IgD-negative memory B cell (primary cell): ENCODE data around the gene SLC38A8. TPM values are rescaled to one million over a fixed set of nuclear protein-coding genes. Genes with fewer than 3 reads are reported as not detected.

Experiments
- H3K27ac Mint-ChIP-seq, 3 donors: one replicate each; pipeline ENCODE4 v1.8.0; 2020 to 2022; ENCODE audit warnings: mild to moderate bottlenecking in 3 of 3, mixed read lengths in 3 of 3, moderate library complexity in 1 of 3
- H3K27me3 Mint-ChIP-seq: one replicate; pipeline ENCODE4 v1.8.0; 2021; ENCODE audit warnings: mixed read lengths
- H3K36me3 Mint-ChIP-seq: one replicate; pipeline ENCODE4 v1.8.0; 2020; ENCODE audit warnings: mild to moderate bottlenecking, mixed read lengths
- H3K4me1 Mint-ChIP-seq, 3 donors: one replicate each; pipeline ENCODE4 v1.8.0; 2020 to 2022; ENCODE audit warnings: mixed read lengths in 3 of 3, mild to moderate bottlenecking in 1 of 3
- H3K4me3 Mint-ChIP-seq, 4 donors: one replicate each; pipeline ENCODE4 v1.8.0; 2020 to 2022; ENCODE audit warnings: mild to moderate bottlenecking in 4 of 4, mixed read lengths in 4 of 4, moderate library complexity in 3 of 4
- H3K9me3 Mint-ChIP-seq, 3 donors: one replicate each; pipeline ENCODE4 v1.8.0; 2020 to 2021; ENCODE audit warnings: mixed read lengths in 3 of 3, mild to moderate bottlenecking in 1 of 3
- polyA plus RNA-seq: library from polyadenylated mRNA; unstranded; fragments of 300-500 nt; fragmentation: Illumina TruSeq; gene quantifications from one replicate; pipeline ENCODE4 v1.2.3, GENCODE V29; 2021

SLC38A8 gene
- polyA plus RNA-seq, 1 donor from 2014 or later: not detected

DNA sequence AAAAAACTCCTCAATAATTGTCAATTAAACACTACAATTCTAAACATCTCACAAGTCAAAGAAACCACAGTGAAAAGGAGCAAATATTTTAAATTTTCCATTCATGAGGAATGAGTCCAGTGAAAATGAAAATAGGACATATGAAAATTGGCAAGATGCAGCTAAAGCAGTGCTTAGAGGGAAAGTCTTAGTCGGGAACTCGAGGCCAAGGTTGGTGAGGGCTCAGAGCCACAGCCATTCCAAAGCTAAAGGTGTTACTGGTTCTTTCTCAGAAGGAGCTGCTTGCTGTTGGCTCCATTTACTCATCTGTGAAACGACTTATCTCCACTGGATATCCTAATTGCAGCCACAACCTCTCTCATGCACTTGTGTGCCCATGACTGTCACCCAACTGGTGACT is 6.5 kb downstream of the SLC38A8 start:
- H3K36me3 Mint-ChIP-seq: peaks cover 4% of the 10 kb centered on the region
- no peak overlapping the region for H3K27ac Mint-ChIP-seq
- peaks cover 6% of the 10 kb centered on the region for H3K27me3 Mint-ChIP-seq
- no peaks in the 10 kb centered on the region for H3K4me1 Mint-ChIP-seq
- peaks cover 0 to 8% (median 2%) of the 10 kb centered on the region in 3 donors for H3K9me3 Mint-ChIP-seq
- no peak overlapping the region for H3K4me3 Mint-ChIP-seq

DNA sequence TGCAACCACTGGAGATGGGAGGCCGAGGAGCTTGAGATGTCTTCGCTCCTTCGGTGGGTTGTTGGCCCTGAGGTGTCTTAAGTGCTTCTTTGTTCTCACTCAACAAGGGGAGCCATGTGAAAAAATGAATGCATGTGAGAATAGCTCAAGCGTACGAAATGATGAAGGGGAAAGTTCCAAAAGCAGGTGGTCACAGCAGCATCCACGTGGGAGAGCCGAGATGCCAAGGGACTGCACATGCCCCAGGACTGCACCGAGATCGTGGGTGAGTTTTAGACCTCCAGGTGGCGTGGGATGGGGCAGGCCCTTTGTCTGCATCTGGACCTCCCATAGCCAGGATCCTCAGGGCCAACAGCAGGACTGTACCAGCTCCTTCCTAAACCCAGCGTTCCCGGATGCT is 8.1 kb downstream of the SLC38A8 start:
- Mint-ChIP-seq H3K27ac (no peak overlapping the region), H3K27me3 (peaks cover 8% of the 10 kb centered on the region), H3K9me3 (peaks cover 0 to 8% (median 2%) of the 10 kb centered on the region in 3 donors), H3K36me3 (peaks cover 4% of the 10 kb centered on the region), H3K4me3 (no peak overlapping the region), H3K4me1 (peaks cover 0 to 2% (median 2%) of the 10 kb centered on the region in 3 donors)

DNA sequence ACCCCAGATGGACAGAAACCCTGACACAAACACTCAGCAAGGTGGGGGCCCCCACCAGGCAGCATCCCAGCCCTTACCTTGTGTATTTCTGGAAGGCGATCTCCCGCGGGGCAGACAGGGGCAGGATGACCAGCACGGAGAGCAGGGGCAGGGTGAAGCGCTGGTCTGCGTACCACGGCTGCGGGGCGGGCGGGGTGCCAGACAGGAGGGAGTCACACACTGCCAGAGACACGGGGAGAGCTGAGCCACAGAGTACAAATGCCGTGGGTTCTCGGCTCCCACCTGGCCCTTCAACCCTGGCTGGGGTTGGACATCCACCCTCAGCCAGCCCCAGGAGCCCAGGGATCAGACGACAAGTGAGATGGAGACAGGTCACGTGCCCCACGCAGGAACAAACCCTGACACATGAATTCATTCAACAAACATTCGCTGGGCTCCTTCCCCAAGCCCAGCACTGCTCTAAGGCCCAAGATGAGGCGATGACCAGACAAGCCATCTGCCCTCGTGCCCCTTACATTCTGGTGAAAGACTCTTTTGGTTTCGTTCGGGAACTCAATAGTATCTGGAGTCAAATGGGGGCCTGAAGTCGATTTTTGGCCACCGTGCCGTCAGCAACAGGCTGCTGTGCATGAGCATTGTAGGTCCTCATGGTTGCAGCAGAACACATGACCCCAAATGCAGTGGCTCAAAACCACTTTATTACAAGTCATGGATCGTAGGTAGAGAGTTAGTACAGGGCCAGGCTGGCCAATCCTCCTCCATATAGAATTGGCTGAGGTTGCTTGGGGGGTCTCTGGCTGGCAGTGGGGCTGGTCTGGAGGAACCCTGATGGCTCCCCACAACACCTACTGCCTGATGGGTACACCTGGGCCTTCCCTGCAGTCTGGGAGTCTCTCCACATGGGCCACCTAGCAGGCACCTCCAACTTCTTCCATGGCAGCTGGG is 9.1 kb downstream of the SLC38A8 start:
- Mint-ChIP-seq H3K36me3 (peaks cover 4% of the 10 kb centered on the region), H3K9me3 (peaks cover 0 to 8% (median 2%) of the 10 kb centered on the region in 3 donors), H3K27me3 (peaks cover 14% of the 10 kb centered on the region), H3K27ac (no peak overlapping the region), H3K4me3 (no peak overlapping the region), H3K4me1 (peaks cover 0 to 4% (median 3%) of the 10 kb centered on the region in 3 donors)

DNA sequence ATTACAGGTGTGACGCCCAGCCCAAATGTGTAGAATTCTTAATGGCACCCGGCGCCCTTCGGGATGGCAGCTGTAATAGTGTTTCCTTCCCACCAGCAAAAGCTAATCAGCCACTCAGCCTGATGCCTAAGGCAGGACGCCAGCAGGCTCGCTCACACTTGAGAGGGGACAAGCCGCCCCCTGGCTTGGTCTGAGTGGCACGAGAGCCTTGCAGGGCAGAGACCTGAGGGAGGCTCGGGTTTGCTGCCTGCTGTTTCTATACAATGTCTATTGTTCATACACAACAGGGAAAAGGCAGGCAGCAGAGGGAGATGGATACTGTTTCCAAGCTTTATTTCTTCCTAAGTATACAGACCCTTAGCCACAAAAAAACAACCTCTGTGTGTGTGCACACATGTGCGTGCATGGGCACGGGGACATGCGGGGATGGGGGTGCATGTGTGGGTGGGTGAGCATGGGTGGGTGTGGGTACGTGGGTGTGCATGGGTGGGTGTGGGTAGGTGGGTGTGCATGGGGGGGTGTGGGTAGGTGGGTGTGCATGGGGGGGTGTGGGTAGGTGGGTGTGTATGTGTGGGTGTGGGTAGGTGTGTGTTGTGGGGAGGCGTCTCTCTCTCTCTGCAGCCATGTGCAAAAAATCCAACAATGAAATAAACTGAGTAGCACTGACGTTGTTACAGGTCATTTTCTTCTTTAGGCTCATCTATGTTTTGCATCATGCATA is 10.0 kb downstream of the SLC38A8 start:
- H3K27me3 Mint-ChIP-seq: peaks cover 19% of the 10 kb centered on the region
- H3K27ac Mint-ChIP-seq: no peak overlapping the region
- H3K4me3 Mint-ChIP-seq: no peak overlapping the region
- H3K36me3 Mint-ChIP-seq: peaks cover 5% of the 10 kb centered on the region
- H3K9me3 Mint-ChIP-seq: peaks cover 0 to 8% (median 2%) of the 10 kb centered on the region in 3 donors
- peaks cover 0 to 4% (median 3%) of the 10 kb centered on the region in 3 donors for H3K4me1 Mint-ChIP-seq

DNA sequence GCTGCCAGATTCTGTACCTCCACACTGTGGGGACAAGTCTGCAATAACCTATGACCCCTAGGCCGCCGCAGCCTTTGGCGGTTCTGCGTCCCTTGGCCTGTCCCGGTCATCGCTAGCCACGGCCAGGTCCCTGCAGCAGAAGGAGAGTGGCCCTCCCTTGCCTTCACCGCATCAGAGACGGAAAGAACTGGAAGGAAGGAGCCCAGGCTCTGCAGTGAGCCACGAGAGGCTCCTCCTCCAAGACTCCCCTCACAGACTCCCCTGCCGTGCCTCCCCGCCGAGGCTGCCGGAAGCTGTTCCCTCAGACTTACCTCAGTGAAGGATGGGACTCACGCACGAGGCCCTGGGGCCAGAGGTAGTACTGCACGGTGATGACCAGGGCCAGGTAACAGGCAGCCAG is 11.0 kb downstream of the SLC38A8 start:
- Mint-ChIP-seq H3K4me3 (no peak overlapping the region), H3K9me3 (peaks cover 0 to 8% (median 2%) of the 10 kb centered on the region in 3 donors), H3K27ac (peak overlapping the region in 1 of 3 donors; percentile 59), H3K36me3 (peaks cover 6% of the 10 kb centered on the region), H3K4me1 (peaks cover 0 to 4% (median 3%) of the 10 kb centered on the region in 3 donors), H3K27me3 (peaks cover 20% of the 10 kb centered on the region)

DNA sequence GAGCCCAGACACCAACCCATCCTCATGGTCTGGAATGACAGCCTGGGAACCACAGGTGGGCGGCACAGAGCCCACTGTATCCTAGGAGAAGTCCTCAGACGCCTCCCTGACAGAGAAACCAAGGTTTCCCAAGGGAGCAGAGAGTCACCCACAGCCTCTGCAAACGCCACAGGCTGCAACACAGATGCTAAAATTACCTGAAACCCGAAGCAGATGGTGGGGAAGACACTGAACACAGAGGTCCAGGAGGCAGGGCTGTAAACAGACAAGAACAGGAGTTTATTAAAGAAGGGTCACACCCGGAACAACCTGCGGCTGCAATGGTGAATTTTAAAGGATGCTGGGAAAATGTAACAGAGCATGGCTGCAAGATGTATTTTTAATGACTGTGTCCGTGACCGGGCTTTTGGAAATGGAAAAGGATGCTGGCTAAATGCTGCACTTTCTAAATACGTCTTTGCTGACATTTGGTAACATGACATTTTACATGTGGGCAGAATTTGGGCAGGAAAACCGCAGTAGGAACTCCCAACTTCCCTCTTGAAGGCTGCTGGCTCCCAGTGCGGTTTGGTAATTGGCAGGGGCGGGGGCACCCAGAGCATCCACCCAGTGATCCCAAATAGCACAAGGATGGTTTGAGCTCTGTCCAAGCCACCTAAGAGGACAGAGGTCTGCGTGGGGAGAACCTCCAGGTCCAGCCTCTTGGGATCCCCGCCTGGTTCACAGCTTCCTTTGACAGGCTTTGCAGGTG is 13.1 kb downstream of the SLC38A8 start:
- peaks cover 2% of the 10 kb centered on the region for H3K36me3 Mint-ChIP-seq
- no peak overlapping the region for H3K27ac Mint-ChIP-seq
- H3K4me3 Mint-ChIP-seq: no peak overlapping the region
- H3K9me3 Mint-ChIP-seq: no peaks in the 10 kb centered on the region
- peaks cover 20% of the 10 kb centered on the region for H3K27me3 Mint-ChIP-seq
- H3K4me1 Mint-ChIP-seq: peaks cover 0 to 4% (median 3%) of the 10 kb centered on the region in 3 donors

DNA sequence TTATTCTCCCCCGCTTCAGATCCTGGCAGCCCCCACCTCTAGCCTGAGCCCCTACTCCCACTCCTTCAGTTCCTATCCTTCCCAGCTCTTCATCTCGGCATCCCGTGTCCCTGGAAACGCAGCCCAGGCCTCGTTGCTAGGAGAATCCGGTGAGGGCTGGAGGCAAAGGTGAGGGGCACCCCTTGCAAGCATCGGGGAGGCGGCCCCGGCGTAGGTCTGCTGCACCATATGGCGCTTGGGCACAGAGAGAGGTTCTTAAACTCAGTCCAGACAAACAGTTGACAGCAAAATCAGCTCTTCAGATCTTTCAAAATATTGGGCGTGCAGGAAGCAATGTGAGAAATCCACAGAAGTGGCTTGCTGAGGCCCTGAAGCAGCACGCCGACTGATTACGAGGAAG is 15.0 kb downstream of the SLC38A8 start:
- H3K36me3 Mint-ChIP-seq: peaks cover 2% of the 10 kb centered on the region
- H3K4me3 Mint-ChIP-seq: no peak overlapping the region
- H3K4me1 Mint-ChIP-seq: peaks cover 0 to 4% (median 3%) of the 10 kb centered on the region in 3 donors
- no peaks in the 10 kb centered on the region for H3K9me3 Mint-ChIP-seq
- H3K27ac Mint-ChIP-seq: no peak overlapping the region
- H3K27me3 Mint-ChIP-seq: peaks cover 21% of the 10 kb centered on the region

DNA sequence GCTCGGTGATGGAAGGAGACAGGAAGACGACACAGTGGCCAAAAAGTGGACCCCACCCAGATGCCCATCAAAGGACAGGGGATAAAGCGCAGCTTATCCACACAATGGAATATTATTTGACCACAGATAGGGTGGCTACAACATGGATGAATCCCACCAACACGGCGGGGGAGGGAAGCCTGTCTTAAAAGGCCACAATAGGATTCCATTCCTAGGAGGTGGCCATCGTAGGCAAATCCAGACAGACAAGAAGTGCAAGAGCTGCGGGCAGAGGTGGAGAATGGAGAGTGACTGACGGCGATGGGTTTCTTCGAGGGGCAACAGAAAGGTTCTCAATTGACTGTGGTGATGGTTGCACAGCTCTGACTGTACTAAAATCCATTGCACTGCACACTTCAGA is 16.0 kb downstream of the SLC38A8 start:
- H3K4me3 Mint-ChIP-seq: no peak overlapping the region
- peaks cover 22% of the 10 kb centered on the region for H3K27me3 Mint-ChIP-seq
- H3K36me3 Mint-ChIP-seq: peaks cover 2% of the 10 kb centered on the region
- H3K9me3 Mint-ChIP-seq: peaks cover under 1 to 4% (median 2%) of the 10 kb centered on the region in 3 donors
- no peak overlapping the region for H3K27ac Mint-ChIP-seq
- peaks cover 0 to 4% (median 3%) of the 10 kb centered on the region in 3 donors for H3K4me1 Mint-ChIP-seq

DNA sequence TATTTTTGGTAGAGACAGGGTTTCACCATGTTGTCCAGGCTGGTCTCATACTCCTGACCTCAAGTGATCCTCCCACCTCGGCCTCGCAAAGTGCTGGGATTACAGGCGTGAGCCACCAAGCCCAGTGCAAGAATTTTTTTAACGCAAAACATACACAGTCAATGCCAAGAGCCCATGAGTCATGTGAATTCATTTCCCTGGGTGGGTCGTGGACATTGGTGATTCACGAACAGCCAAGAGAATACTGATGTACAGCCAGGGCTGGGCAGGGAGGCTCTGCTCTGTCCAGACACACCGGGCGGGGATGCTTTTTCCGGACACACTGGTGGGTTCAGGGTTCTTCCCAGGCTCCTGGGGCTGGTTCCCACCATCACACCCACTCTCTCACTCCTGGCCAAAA is 17.7 kb downstream of the SLC38A8 start:
- peaks cover 5 to 8% (median 7%) of the 10 kb centered on the region in 3 donors for H3K9me3 Mint-ChIP-seq
- H3K4me3 Mint-ChIP-seq: no peak overlapping the region
- peaks cover 0 to 4% (median 3%) of the 10 kb centered on the region in 3 donors for H3K4me1 Mint-ChIP-seq
- peaks cover 17% of the 10 kb centered on the region for H3K27me3 Mint-ChIP-seq
- H3K27ac Mint-ChIP-seq: no peak overlapping the region
- H3K36me3 Mint-ChIP-seq: peaks cover 2% of the 10 kb centered on the region

DNA sequence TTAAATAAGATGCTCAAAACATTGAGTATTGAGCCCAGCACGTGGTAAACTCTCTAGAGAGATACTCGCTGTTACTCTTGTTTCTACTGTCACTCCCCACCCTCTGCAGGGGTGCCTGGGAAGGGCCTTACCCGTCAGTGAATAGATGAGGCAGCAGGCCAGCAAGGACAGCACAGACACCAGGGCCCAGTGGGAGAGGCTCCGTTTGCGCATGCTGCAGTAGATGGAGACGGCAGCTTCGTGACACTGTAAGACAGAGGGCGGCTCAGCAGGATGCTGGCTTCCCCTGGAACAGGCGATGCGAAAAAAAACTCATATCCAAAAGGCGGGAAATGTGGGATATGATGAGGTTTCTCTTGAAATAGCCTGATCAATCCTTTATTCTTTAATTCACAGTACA is 20.0 kb downstream of the SLC38A8 start:
- Mint-ChIP-seq H3K9me3 (peaks cover 7 to 9% (median 9%) of the 10 kb centered on the region in 3 donors), H3K4me1 (no peaks in the 10 kb centered on the region), H3K27me3 (peaks cover 3% of the 10 kb centered on the region), H3K27ac (no peak overlapping the region), H3K4me3 (no peak overlapping the region), H3K36me3 (peaks cover 1% of the 10 kb centered on the region)

DNA sequence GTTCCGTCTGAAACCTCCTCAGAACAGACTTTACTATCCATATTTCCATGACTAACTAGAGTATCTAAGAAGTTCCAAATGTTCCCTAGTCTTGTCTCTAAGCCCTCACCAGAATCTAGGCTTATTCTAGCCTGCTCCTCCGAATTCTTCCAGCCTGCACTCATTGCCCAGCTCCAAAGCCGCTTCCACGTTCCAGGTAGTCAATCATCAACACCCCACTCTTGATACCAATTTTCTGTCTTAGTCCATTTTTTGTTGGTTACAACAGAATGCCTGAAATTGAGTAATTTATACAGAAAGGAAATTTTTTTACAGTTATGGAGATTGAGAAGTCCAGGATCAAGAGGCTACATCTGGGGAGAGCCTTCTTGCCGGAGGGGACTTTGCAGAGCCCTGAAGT is 21.1 kb downstream of the SLC38A8 start:
- H3K27ac Mint-ChIP-seq: no peak overlapping the region
- H3K27me3 Mint-ChIP-seq: peaks cover 1% of the 10 kb centered on the region
- peaks cover 7 to 9% (median 9%) of the 10 kb centered on the region in 3 donors for H3K9me3 Mint-ChIP-seq
- H3K4me3 Mint-ChIP-seq: no peak overlapping the region
- no peaks in the 10 kb centered on the region for H3K4me1 Mint-ChIP-seq
- no peaks in the 10 kb centered on the region for H3K36me3 Mint-ChIP-seq

DNA sequence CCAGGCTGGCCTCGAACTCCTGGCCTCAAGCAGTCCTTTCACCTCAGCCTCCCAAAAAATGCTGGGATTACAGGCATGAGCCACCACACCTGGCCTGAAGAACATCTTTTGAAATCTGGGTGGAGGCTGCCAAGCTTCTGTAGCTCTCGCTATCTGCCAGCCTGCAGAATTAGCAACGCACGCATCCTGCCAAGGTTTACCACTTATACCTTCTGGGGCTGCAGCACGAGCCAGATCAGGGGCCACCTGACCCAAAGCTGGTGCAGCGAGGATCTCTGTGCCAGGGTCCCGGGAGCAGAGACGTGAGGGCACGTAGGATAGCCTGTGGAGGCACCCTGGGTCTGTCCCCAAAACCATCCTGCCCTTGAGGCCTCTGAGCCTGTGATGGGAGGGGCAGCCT is 22.2 kb downstream of the SLC38A8 start:
- peaks cover 7 to 9% (median 9%) of the 10 kb centered on the region in 3 donors for H3K9me3 Mint-ChIP-seq
- H3K27ac Mint-ChIP-seq: no peak overlapping the region
- H3K4me1 Mint-ChIP-seq: no peaks in the 10 kb centered on the region
- no peaks in the 10 kb centered on the region for H3K36me3 Mint-ChIP-seq
- peaks cover 1% of the 10 kb centered on the region for H3K27me3 Mint-ChIP-seq
- no peak overlapping the region for H3K4me3 Mint-ChIP-seq

DNA sequence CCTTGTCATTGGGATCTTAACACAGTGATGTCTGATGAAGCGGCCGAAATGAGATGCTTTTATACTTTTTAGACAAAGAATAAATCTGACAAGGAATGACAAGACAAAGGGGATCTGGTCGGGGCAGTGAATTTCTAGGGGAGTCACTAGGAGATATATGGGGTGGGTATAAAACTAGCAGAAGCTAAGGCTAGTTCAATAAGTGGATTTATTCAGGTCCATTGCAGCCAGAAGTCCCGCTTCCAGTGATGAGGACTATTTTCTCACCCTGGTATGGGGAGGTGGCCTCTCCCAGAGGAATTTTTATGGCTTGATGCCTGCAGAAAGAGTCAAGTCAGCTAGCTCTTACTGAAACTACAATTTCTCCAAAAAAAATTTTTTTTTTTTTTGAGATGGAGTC is 23.9 kb downstream of the SLC38A8 start:
- no peak overlapping the region for H3K27ac Mint-ChIP-seq
- peaks cover 0 to 3% (median 0%) of the 10 kb centered on the region in 3 donors for H3K4me1 Mint-ChIP-seq
- H3K4me3 Mint-ChIP-seq: no peak overlapping the region
- H3K27me3 Mint-ChIP-seq: peaks cover 1% of the 10 kb centered on the region
- no peaks in the 10 kb centered on the region for H3K36me3 Mint-ChIP-seq
- H3K9me3 Mint-ChIP-seq: peaks cover 7 to 9% (median 9%) of the 10 kb centered on the region in 3 donors

DNA sequence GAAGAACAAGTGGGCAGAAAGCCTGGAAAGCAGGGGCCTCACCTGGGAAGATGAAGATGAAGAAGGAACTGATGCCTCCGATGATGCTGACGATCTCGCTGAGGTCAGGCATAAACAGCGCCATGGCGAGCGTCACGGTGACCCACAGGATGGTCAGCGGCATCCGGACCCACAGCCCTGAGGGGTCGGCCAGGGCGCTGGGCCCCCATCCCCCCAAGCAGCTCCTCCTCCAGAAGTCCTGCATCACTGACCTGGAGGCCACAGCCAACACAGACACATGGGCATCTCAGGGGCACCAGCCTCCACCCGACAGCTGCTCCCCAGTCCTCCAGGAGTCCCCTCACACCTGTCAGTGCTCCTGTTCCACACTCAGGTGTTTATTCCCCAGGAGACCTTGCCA is 26.1 kb downstream of the SLC38A8 start:
- H3K4me1 Mint-ChIP-seq: peaks cover 0 to 3% (median 0%) of the 10 kb centered on the region in 3 donors
- peaks cover 2% of the 10 kb centered on the region for H3K27me3 Mint-ChIP-seq
- no peaks in the 10 kb centered on the region for H3K36me3 Mint-ChIP-seq
- no peak overlapping the region for H3K4me3 Mint-ChIP-seq
- H3K9me3 Mint-ChIP-seq: peaks cover 2 to 7% (median 7%) of the 10 kb centered on the region in 3 donors
- no peak overlapping the region for H3K27ac Mint-ChIP-seq
